ENCODE data around the gene TIMMDC1.

DNA sequence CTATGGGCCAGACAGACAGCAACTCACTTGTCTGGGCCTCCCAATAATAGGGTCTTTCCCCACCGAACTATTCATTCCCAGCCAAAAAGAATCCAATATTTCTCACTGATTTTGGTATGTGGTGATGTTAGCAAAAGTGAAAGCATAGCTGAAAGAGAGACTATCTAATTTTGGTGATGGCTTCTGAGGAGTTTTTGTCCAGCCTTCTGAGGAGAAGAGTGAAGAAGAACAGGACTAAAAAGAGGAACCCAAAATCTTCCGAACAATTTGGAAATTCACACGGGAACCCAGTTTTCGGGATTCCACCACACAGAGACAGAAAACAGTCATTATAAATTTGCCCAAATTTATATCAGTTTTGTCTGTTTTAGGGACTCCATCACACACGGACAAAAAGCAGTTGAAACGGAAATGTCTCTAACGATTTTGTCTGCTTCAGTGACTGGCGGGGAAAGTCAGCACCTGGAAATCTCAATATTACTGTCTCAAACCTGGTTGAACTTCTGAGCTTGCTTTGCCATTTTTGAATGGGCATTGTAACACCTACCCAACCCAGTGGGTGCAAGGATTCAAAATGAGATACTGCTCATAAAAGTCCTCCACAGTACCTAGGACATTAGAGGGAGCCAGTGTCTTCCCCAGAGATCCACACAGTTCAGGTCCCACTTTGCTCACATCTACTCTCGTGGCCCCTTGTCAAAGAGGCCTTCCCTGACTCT is 52.0 kb downstream of the TIMMDC1 start:
- TF ChIP-seq, protein P1, sequence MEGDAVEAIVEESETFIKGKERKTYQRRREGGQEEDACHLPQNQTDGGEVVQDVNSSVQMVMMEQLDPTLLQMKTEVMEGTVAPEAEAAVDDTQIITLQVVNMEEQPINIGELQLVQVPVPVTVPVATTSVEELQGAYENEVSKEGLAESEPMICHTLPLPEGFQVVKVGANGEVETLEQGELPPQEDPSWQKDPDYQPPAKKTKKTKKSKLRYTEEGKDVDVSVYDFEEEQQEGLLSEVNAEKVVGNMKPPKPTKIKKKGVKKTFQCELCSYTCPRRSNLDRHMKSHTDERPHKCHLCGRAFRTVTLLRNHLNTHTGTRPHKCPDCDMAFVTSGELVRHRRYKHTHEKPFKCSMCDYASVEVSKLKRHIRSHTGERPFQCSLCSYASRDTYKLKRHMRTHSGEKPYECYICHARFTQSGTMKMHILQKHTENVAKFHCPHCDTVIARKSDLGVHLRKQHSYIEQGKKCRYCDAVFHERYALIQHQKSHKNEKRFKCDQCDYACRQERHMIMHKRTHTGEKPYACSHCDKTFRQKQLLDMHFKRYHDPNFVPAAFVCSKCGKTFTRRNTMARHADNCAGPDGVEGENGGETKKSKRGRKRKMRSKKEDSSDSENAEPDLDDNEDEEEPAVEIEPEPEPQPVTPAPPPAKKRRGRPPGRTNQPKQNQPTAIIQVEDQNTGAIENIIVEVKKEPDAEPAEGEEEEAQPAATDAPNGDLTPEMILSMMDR (IDR thresholded peaks at IDR 0.05; ENCODE audit: insufficient read depth, low read length, poor library complexity, severe bottlenecking): no peak
- TF ChIP-seq EZH2phosphoT487 (conservative IDR thresholded peaks at IDR 0.05; ENCODE audit: low read length): no peak
